PC-9 (cell line): ENCODE results near the gene ATP2B2. TPM values are rescaled to one million over a fixed set of nuclear protein-coding genes. Genes with fewer than 3 reads are reported as not detected.

Experiments used
- BruUV-seq: library from RNA; stranded (reverse); fragments of 400-500 nt; replicated peaks from 2 replicates; lab custom pipeline; 2021; lab: Mats Ljungman, UMichigan
- CTCF ChIA-PET: fragments of 300-600 bp; sonication (Branson Sonifier 250); formaldehyde crosslinking; loops from one replicate; lab custom pipeline; 2022; ENCODE audit warnings: antibody characterized with exemption; lab: Charles Lee
- POLR2A ChIA-PET: fragments of 300-600 bp; sonication (Branson Sonifier 250); formaldehyde crosslinking; loops from one replicate; lab custom pipeline; 2022; ENCODE audit warnings: antibody characterized with exemption; ENCODE audit not compliant: unreplicated experiment; lab: Charles Lee
- DNase-seq, 2 experiments: peaks; one replicate each; pipeline versions ENCODE4 v3.0.0 to v3.0.0-alpha.2; 2015 to 2022; ENCODE audit warnings: mixed read lengths in 1 of 2
- H2AFZ ChIP-seq: fragments of 200-600 bp; sonication (generic); 2 replicates; pipeline ENCODE4 v1.8.1; 2017; ENCODE audit warnings: antibody characterized with exemption
- H3F3A ChIP-seq: fragments of 200-600 bp; sonication (generic); 2 replicates; pipeline ENCODE4 v1.8.1; 2017; ENCODE audit warnings: antibody characterized with exemption, mild to moderate bottlenecking, low read depth; ENCODE audit not compliant: insufficient read depth
- H3K27ac ChIP-seq: fragments of 200-600 bp; sonication (generic); 2 replicates; pipeline ENCODE4 v1.6.1; 2016; ENCODE audit warnings: mixed run types
- H3K27me3 ChIP-seq: fragments of 200-600 bp; sonication (generic); 2 replicates; pipeline ENCODE4 v1.6.1; 2016; ENCODE audit warnings: low read depth, mixed run types; ENCODE audit not compliant: insufficient read depth
- H3K36me3 ChIP-seq: fragments of 200-600 bp; sonication (generic); 2 replicates; pipeline ENCODE4 v1.6.1; 2016; ENCODE audit warnings: low read depth, mixed run types
- H3K4me1 ChIP-seq: fragments of 200-600 bp; sonication (generic); replicated peaks from 2 replicates; pipeline ENCODE4 v1.6.1; 2016; ENCODE audit warnings: mixed run types; ENCODE audit not compliant: insufficient read depth
- H3K4me2 ChIP-seq: fragments of 200-600 bp; sonication (generic); 2 replicates; pipeline ENCODE4 v1.6.1; 2017; ENCODE audit warnings: mixed run types
- H3K4me3 ChIP-seq: fragments of 200-600 bp; sonication (generic); 2 replicates; pipeline ENCODE4 v1.6.1; 2016; ENCODE audit warnings: mixed run types
- H3K79me2 ChIP-seq: fragments of 200-600 bp; sonication (generic); 2 replicates; pipeline ENCODE4 v1.6.1; 2017; ENCODE audit warnings: low read depth, mixed run types
- H3K9me2 ChIP-seq: fragments of 200-600 bp; sonication (generic); 2 replicates; pipeline ENCODE4 v1.8.1; 2017; ENCODE audit warnings: mild to moderate bottlenecking; ENCODE audit not compliant: insufficient read depth
- H3K9me3 ChIP-seq: fragments of 200-600 bp; sonication (generic); 2 replicates; pipeline ENCODE4 v1.8.1; 2016; ENCODE audit warnings: low read depth; ENCODE audit not compliant: insufficient read depth
- H4K20me1 ChIP-seq: fragments of 200-600 bp; sonication (generic); 2 replicates; pipeline ENCODE4 v1.8.1; 2017; ENCODE audit not compliant: insufficient read depth
- EZH2 ChIP-seq: fragments of 200-600 bp; sonication (generic); IDR thresholded peaks from 2 replicates; pipeline ENCODE4 v1.8.0; 2017; ENCODE audit warnings: antibody characterized with exemption, low read depth
- intact Hi-C: fragments of 100-400 bp; cut with micrococcal nuclease; formaldehyde crosslinking; loops from one replicate; pipeline ENCODE4 v1.10.0; 2022; ENCODE audit not compliant: unreplicated experiment
- total RNA-seq: library from RNA; stranded (reverse); gene quantifications from 2 replicates; pipeline ENCODE4 v1.2.3, GENCODE V29; 2021
- TF ChIP-seq, protein P1 (sequence below): fragments of 200-600 bp; sonication (generic); conservative IDR thresholded peaks from 2 replicates; pipeline ENCODE4 v1.6.1; 2017; ENCODE audit warnings: mixed run types, antibody characterized with exemption, mild to moderate bottlenecking, moderate library complexity

Gene ATP2B2
- total RNA-seq, 1 experiment from 2014 or later = not detected

- H3K4me1 ChIP-seq = no peaks in the 10 kb centered on the region
Observed at GRCh38 chr3:10453431-10454163, 51.8 kb downstream of the ATP2B2 start.

DNA sequence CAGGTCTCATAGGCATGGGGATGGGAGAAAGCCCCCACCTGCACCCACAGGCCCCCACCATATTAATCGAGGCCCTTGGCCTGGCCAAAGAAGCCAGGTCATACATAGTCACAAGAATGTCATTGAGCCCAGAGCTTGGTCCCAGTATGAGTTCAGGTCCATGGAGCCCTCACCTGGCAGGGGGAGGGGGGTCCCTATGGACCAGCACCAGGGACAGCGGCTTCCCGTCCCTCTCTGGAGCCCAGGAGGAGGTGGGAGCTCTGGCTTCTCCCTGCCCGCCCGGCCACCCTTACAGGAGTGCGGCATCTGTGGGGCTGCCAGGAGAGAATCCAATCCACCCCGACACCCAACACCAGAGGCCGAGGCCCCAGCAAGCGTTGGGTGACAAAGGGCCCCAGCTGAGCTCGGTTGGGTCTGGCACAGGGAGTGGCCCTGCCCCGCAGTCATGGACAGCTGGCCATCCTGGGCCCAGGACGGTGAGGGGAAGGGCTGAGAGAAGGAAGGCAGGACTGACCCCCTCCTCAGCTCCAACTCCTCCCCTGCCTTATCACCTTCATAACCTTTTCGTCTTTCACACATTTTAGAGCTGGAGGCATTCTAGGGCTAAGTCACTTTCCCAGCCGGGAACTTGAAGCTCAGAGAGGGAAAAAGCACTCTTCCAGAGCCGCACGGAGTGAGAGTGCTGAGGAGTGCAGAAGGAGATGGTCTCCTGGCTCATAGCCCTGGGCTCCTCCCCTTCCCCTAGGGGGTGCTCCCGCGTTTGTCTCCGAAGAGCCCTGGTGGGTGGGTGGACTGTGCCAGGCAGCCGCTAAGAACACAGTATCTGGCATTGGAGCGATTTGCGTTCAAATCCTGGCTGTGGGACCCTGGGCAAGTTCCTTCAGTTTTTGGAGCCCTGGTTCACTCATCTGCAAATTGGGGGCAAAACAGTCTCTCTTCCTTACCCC, 54.6 kb downstream of the ATP2B2 start:
- ChIA-PET CTCF (no interaction called here), POLR2A (no interaction called here)
- Histone ChIP-seq H3K9me3 (no peaks in the 10 kb centered on the region), H2AFZ (no peak overlapping the region), H3F3A (no peaks in the 10 kb centered on the region), H3K4me2 (no peak overlapping the region), H3K36me3 (no peaks in the 10 kb centered on the region), H3K27me3 (peaks cover 80% of the 10 kb centered on the region), H4K20me1 (no peaks in the 10 kb centered on the region), H3K4me3 (no peak overlapping the region), H3K27ac (no peak overlapping the region), H3K4me1 (no peaks in the 10 kb centered on the region), H3K79me2 (no peaks in the 10 kb centered on the region), H3K9me2 (no peaks in the 10 kb centered on the region)
- TF ChIP-seq, protein P1, sequence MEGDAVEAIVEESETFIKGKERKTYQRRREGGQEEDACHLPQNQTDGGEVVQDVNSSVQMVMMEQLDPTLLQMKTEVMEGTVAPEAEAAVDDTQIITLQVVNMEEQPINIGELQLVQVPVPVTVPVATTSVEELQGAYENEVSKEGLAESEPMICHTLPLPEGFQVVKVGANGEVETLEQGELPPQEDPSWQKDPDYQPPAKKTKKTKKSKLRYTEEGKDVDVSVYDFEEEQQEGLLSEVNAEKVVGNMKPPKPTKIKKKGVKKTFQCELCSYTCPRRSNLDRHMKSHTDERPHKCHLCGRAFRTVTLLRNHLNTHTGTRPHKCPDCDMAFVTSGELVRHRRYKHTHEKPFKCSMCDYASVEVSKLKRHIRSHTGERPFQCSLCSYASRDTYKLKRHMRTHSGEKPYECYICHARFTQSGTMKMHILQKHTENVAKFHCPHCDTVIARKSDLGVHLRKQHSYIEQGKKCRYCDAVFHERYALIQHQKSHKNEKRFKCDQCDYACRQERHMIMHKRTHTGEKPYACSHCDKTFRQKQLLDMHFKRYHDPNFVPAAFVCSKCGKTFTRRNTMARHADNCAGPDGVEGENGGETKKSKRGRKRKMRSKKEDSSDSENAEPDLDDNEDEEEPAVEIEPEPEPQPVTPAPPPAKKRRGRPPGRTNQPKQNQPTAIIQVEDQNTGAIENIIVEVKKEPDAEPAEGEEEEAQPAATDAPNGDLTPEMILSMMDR = no peak
- no peak for TF ChIP-seq EZH2
- intact Hi-C loops = no loop called here
- no peak for DNase-seq
- BruUV-seq = no TSS peak

More at GRCh38 chr3:10453431-10454163, 51.8 kb downstream of the ATP2B2 start:
- H3K4me2 ChIP-seq = no peak overlapping the region
- no peaks in the 10 kb centered on the region for H3K79me2 ChIP-seq
- no peak for DNase-seq
- no peaks in the 10 kb centered on the region for H3K9me2 ChIP-seq
- no peaks in the 10 kb centered on the region for H3F3A ChIP-seq
- intact Hi-C loops = no loop called here
- H3K36me3 ChIP-seq = no peaks in the 10 kb centered on the region
- TF ChIP-seq, protein P1 = no peak
- no peak for TF ChIP-seq EZH2
- H4K20me1 ChIP-seq = no peaks in the 10 kb centered on the region
- H3K4me3 ChIP-seq = no peak overlapping the region
- no peak overlapping the region for H3K27ac ChIP-seq
- POLR2A ChIA-PET = no interaction called here
- no peaks in the 10 kb centered on the region for H3K9me3 ChIP-seq
- H3K27me3 ChIP-seq = peaks cover 52% of the 10 kb centered on the region
- H2AFZ ChIP-seq = no peak overlapping the region
- CTCF ChIA-PET = no interaction called here
- BruUV-seq = no TSS peak

GRCh38 chr3:10449436-10449835, 56.0 kb downstream of the ATP2B2 start:
- peaks cover 93% of the 10 kb centered on the region for H3K27me3 ChIP-seq
- no peaks in the 10 kb centered on the region for H3F3A ChIP-seq
- POLR2A ChIA-PET = no interaction called here
- no peak overlapping the region for H3K4me2 ChIP-seq
- no peaks in the 10 kb centered on the region for H3K36me3 ChIP-seq
- no peak for DNase-seq
- no peak overlapping the region for H3K27ac ChIP-seq
- no peaks in the 10 kb centered on the region for H3K9me2 ChIP-seq
- H3K9me3 ChIP-seq = no peaks in the 10 kb centered on the region
- H4K20me1 ChIP-seq = no peaks in the 10 kb centered on the region
- no TSS peak for BruUV-seq
- no peaks in the 10 kb centered on the region for H3K79me2 ChIP-seq
- CTCF ChIA-PET = no interaction called here
- H2AFZ ChIP-seq = no peak overlapping the region
- no peaks in the 10 kb centered on the region for H3K4me1 ChIP-seq
- TF ChIP-seq, protein P1 = no peak
- no peak for TF ChIP-seq EZH2
- intact Hi-C loops = no loop called here
- H3K4me3 ChIP-seq = no peak overlapping the region
